Thymus (tissue), 14 donors: ENCODE results near the gene WFDC13. TPM values are rescaled to one million over a fixed set of nuclear protein-coding genes. Genes with fewer than 3 reads are reported as not detected.
"Not testable (repeated sequence)": the region's sequence is repeated elsewhere in the genome, so short reads cannot be mapped to it uniquely, and the experiment has no call there.

ENCODE experiments used
- DNase-seq, 9 donors: peaks; one replicate each; pipeline ENCODE4 v3.0.0-alpha.2; 2013; ENCODE audit warnings: low spot score in 9 of 9, low read depth in 6 of 9, missing footprints in 1 of 9
- H3K27ac ChIP-seq, 2 donors: one replicate each; pipeline ENCODE4 v1.5.1; 2013; ENCODE audit warnings: control low read depth in 1 of 2, low read depth in 1 of 2, low read length in 1 of 2, mild to moderate bottlenecking in 1 of 2, moderate library complexity in 1 of 2
- H3K27me3 ChIP-seq, 2 donors: one replicate each; pipeline ENCODE4 v1.5.1; 2013; ENCODE audit warnings: low read length in 1 of 2; ENCODE audit not compliant: control insufficient read depth in 2 of 2, insufficient read depth in 1 of 2
- H3K36me3 ChIP-seq, 2 donors: one replicate each; pipeline ENCODE4 v1.5.1; 2013; ENCODE audit warnings: low read length in 1 of 2, mild to moderate bottlenecking in 1 of 2, moderate library complexity in 1 of 2; ENCODE audit not compliant: control insufficient read depth in 2 of 2, insufficient read depth in 2 of 2
- H3K4me1 ChIP-seq, 2 donors: one replicate each; pipeline ENCODE4 v1.5.1; 2013; ENCODE audit warnings: low read length in 2 of 2; ENCODE audit not compliant: control insufficient read depth in 2 of 2, insufficient read depth in 2 of 2
- H3K4me3 ChIP-seq, 2 donors: one replicate each; pipeline ENCODE4 v1.5.1; 2013; ENCODE audit warnings: low read length in 2 of 2, control low read depth in 1 of 2, mild to moderate bottlenecking in 1 of 2
- H3K9me3 ChIP-seq, 2 donors: one replicate each; pipeline ENCODE4 v1.5.1; 2013; ENCODE audit warnings: low read length in 1 of 2, mild to moderate bottlenecking in 1 of 2; ENCODE audit not compliant: control insufficient read depth in 2 of 2, insufficient read depth in 1 of 2
- WGBS: extraction: QIAGEN DNeasy Blood & Tissue Kit; methylation state at CpG from one replicate; pipeline ENCODE4 v1.1.7; 2013; 5-methylcytosine and 5-hydroxymethylcytosine counted together
- long read RNA-seq, 10 donors: transcript quantifications; one replicate each; lab custom pipeline, GENCODE V29; 2026
- polyA plus RNA-seq: library from polyadenylated mRNA; stranded (reverse); fragments of 200-250 nt; gene quantifications from one replicate; pipeline ENCODE4 v1.2.3, GENCODE V29; 2013
- total RNA-seq: library from RNA; stranded (reverse); fragments of 120-200 nt; gene quantifications from one replicate; pipeline ENCODE4 v1.2.4, GENCODE V29; 2013
- donor health status: healthy.

Gene WFDC13, protein sequence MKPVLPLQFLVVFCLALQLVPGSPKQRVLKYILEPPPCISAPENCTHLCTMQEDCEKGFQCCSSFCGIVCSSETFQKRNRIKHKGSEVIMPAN
- total RNA-seq (not detected), polyA plus RNA-seq (0.07 TPM)
- long read RNA-seq, donor 1 = 0 reads
- long read RNA-seq, donor 2 = 0 reads
- long read RNA-seq, donor 3 = 0 reads
- long read RNA-seq, donor 4 = 0 reads
- long read RNA-seq, donor 5 = 0 reads
- long read RNA-seq, donor 6 = 0 reads
- long read RNA-seq, donor 7 = 0 reads
- long read RNA-seq, donor 8 = 0 reads
- long read RNA-seq, donor 9 = 0 reads
- long read RNA-seq, donor 10 = 0 reads

DNA sequence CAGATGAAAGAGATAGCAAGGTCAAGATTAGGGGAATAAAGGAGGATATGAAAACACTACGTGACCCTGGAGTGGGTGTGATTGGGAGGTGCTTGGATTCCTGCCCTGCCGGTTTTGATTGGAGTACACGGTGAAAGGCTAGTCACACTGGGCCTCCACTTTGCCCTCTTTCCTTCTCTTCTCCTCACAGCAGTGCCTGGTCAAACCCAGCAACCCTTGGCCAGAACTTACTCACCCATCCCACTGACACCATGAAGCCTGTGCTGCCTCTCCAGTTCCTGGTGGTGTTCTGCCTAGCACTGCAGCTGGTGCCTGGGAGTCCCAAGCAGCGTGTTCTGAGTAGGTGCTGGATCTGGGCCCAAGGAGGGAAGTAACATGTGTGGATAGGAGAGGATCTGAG lies at the start of gene WFDC13:
Gene WFDC13 (plus strand): TSS at position 166 of the 400 bp plus-strand sequence. CDS start 86 bp downstream, at position 252.
- H3K27ac ChIP-seq = no peak within 1 kb of the TSS
- H3K4me3 ChIP-seq = no peak within 1 kb of the TSS
- H3K9me3 ChIP-seq = no peaks in the 10 kb centered on the region
- H3K4me1 ChIP-seq = no peaks in the 10 kb centered on the region
- WGBS = 87% methylated on average over 4 of the region's 4 CpGs
- no peaks in the 10 kb centered on the region for H3K36me3 ChIP-seq
- H3K27me3 ChIP-seq = no peaks in the 10 kb centered on the region
- DNase-seq = no peak

DNA sequence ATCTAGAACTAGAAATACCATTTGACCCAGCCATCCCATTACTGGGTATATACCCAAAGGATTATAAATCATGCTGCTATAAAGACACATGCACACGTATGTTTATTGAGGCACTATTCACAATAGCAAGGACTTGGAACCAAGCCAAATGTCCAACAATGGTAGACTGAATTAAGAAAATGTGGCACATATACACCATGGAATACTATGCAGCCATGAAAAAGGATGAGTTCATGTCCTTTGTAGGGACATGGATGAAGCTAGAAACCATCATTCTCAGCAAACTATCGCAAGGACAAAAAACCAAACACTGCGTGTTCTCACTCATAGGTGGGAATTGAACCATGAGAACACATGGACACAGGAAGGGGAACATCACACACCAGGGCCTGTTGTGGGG lies 44.8 kb upstream of the WFDC13 start:
- not testable (repeated sequence) for H3K36me3 ChIP-seq, DNase-seq, H3K4me3 ChIP-seq, H3K4me1 ChIP-seq, H3K27ac ChIP-seq, H3K9me3 ChIP-seq, H3K27me3 ChIP-seq
- WGBS = 95% methylated on average over 3 of the region's 3 CpGs

DNA sequence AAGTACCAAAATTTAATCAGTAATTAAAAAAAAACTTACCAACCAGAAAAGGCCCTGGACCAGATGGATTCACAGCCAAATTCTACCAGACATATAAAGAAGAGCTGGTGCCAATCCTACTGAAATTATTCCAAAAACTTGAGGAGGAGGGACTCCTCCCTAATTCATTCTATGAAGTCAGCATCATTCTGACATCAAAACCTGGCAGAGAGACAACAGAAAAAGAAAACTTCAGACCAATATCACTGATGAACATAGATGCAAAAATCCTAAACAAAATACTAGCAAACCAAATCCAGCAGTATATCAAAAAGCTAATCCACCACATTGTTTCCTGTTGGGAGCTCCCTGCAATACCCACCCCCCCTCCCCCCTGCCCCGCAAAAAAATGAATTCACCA lies 31.7 kb upstream of the WFDC13 start, which contains the start of gene WFDC11:
Gene WFDC11 (minus strand): TSS at position 101 of the 400 bp plus-strand sequence. CDS start 19,639 bp downstream, outside the sequence.
- H3K4me1 ChIP-seq = no peaks in the 10 kb centered on the region
- H3K36me3 ChIP-seq = no peaks in the 10 kb centered on the region
- H3K27me3 ChIP-seq = no peaks in the 10 kb centered on the region
- H3K4me3 ChIP-seq = no peak within 1 kb of the TSS
- no peak within 1 kb of the TSS for H3K27ac ChIP-seq
- WGBS = 77% methylated on average over 1 of the region's 1 CpG
- DNase-seq = no peak
- H3K9me3 ChIP-seq = no peaks in the 10 kb centered on the region

DNA sequence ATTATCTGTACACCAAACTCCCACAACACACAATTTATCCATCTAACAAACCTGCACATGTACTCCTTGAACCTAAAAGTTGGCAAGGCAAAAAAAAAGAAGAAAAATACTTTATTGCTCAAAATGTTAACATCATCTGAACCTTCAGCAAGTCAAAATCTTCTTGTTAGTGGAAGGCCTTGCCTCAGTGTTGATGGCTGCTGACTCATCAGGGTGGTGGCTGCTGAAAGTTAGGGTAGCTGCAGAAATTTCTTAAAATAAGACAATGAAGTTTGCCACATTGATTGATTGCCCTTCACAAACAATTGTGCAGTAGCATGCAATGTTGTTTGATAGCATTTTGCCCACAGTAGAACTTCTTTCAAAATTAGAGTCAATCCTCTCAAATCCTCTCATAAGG lies 29.1 kb upstream of the WFDC13 start:
- Histone ChIP-seq H3K4me3 (no peak overlapping the region), H3K36me3 (no peaks in the 10 kb centered on the region), H3K27me3 (no peaks in the 10 kb centered on the region), H3K4me1 (no peaks in the 10 kb centered on the region), H3K27ac (no peak overlapping the region), H3K9me3 (no peaks in the 10 kb centered on the region)
- no peak for DNase-seq

DNA sequence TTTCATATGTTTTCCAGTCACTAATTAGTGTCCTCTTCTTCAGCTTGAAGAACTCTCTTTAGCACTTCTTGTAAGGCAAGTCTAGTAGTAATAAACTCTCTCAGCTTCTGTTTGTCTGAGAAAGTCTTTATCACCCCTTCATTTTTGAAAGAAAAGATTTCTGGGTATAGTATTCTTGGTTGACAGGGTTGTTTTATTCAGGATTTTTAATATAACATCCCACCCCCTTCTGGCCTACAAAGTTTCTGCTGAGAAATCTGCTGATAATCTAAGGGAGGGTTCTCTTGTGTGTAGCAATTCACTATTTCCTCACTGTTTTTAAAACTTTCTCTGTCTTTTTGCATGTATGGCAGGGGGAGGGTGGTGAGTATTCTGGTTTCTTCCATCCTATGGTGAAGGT lies 22.2 kb upstream of the WFDC13 start:
- DNase-seq = no peak
- no peaks in the 10 kb centered on the region for H3K4me1 ChIP-seq
- no peaks in the 10 kb centered on the region for H3K27me3 ChIP-seq
- H3K4me3 ChIP-seq = no peak overlapping the region
- no peaks in the 10 kb centered on the region for H3K9me3 ChIP-seq
- no peaks in the 10 kb centered on the region for H3K36me3 ChIP-seq
- no peak overlapping the region for H3K27ac ChIP-seq

DNA sequence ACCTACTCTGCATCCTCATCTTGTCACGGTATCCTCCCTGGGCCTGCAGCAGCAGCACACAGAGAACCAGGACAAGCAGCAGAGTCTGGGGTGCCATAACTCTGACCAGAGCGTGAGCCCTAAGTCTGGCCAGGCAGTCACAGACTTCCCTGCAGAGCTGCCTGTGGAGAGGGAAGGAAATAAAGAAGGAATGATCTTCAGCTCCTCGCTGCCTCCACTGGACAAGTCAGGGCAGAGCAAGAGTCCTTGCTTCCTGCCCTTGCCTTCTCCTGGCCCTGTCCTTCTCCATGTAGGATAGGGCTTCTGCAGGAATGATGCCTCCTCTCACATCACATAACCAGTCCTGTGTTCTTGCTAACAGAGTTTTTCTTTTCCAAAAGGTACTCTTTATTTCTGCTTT lies 15.9 kb upstream of the WFDC13 start:
- Histone ChIP-seq H3K4me1 (no peaks in the 10 kb centered on the region), H3K27me3 (no peaks in the 10 kb centered on the region), H3K36me3 (no peaks in the 10 kb centered on the region), H3K4me3 (no peak overlapping the region), H3K9me3 (no peaks in the 10 kb centered on the region), H3K27ac (no peak overlapping the region)
- 55% methylated on average over 3 of the region's 3 CpGs for WGBS
- no peak for DNase-seq

DNA sequence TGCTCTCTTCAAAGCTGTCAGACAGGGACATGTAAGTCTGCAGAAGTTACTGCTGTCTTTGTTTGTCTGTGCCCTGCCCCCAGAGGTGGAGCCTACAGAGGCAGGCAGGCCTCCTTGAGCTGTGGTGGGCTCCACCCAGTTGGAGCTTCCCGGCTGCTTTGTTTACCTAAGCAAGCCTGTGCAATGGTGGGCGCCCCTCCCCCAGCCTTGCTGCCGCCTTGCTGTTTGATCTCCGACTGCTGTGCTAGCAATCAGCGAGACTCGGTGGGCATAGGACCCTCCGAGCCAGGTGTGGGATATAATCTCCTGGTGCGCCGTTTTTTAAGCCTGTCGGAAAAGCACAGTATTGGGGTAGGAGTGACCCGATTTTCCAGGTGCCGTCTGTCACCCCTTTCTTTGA lies 8.5 kb upstream of the WFDC13 start:
- H3K4me1 ChIP-seq, H3K36me3 ChIP-seq, DNase-seq, H3K27me3 ChIP-seq, H3K4me3 ChIP-seq, H3K27ac ChIP-seq, H3K9me3 ChIP-seq: not testable (repeated sequence)
- 96% methylated on average over 12 of the region's 12 CpGs for WGBS

DNA sequence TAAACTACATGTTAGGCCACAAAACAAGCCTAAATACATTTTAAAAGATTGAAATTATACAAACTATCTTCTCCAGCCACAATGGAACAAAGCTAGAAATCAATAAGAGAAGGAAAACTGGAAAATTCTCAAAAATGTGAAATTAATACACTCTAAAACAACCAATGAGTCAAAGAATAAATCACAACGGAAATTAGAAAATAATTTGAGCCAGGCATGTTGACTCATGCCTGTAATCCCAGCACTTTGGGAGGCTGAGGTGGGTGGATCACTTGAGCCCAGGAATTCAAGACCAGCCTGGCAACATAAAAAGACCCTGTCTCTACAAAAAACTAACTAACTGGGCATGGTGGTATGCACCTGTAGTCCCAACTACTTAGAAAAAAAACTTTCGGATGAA lies 6.3 kb upstream of the WFDC13 start:
- Histone ChIP-seq H3K27me3 (no peaks in the 10 kb centered on the region), H3K36me3 (no peaks in the 10 kb centered on the region), H3K9me3 (no peaks in the 10 kb centered on the region), H3K4me1 (no peaks in the 10 kb centered on the region), H3K27ac (no peak overlapping the region), H3K4me3 (no peak overlapping the region)
- 95% methylated on average over 2 of the region's 2 CpGs for WGBS
- no peak for DNase-seq

DNA sequence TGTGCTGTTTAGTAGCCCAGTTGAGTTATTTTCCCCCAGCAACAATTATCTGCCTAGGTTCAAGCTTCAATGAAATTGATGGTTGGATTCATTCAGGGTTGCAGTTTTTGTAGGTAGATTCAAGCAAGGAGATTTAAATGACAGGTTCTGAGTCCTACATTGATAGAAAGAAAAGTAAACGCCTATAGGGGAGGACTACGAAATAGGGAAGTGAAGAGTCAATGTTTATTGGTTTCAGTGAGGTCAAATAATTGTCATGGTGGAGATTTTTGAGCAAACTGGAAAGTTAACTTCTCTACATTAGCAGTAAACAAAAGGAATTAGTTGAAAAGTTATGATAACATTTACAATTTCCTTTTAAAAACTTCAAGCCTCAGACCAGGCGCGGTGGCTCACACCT lies 734 bp upstream of the WFDC13 start:
- DNase-seq = no peak
- Histone ChIP-seq H3K9me3 (no peaks in the 10 kb centered on the region), H3K4me1 (no peaks in the 10 kb centered on the region), H3K36me3 (no peaks in the 10 kb centered on the region), H3K27ac (no peak overlapping the region), H3K27me3 (no peaks in the 10 kb centered on the region), H3K4me3 (no peak overlapping the region)
- 78% methylated on average over 4 of the region's 4 CpGs for WGBS
